Left ventricle myocardium inferior (tissue), 1 donor: ENCODE measurements around the gene CFAP206. TPM values are rescaled to one million over a fixed set of nuclear protein-coding genes. Genes with fewer than 3 reads are reported as not detected.
A peak's percentile ranks its signal among the peaks of the same experiment; 100 is the strongest.

Source experiments
- DNase-seq: peaks from one replicate; pipeline ENCODE4 v3.0.0-alpha.2; 2020
- H3K27ac ChIP-seq: fragments of 200-600 bp; replicated peaks from 2 replicates; pipeline ENCODE4 v1.8.0; 2021
- H3K27me3 ChIP-seq: fragments of 200-600 bp; 2 replicates; pipeline ENCODE4 v1.8.0; 2021; ENCODE audit warnings: low read depth
- H3K36me3 ChIP-seq: fragments of 200-600 bp; 2 replicates; pipeline ENCODE4 v1.8.0; 2021
- H3K4me1 ChIP-seq: fragments of 200-600 bp; 2 replicates; pipeline ENCODE4 v1.8.0; 2021
- H3K4me3 ChIP-seq: fragments of 200-600 bp; 2 replicates; pipeline ENCODE4 v1.8.0; 2021; ENCODE audit warnings: mild to moderate bottlenecking, moderate library complexity
- H3K9me3 ChIP-seq: fragments of 200-600 bp; replicated peaks from 2 replicates; pipeline ENCODE4 v1.8.0; 2021
- intact Hi-C: fragments of 100-400 bp; cut with micrococcal nuclease; formaldehyde crosslinking; loops from one replicate; pipeline ENCODE4 v1.11.0; 2022
- total RNA-seq: library from RNA; stranded (reverse); fragmentation: NEBNext Ultra II Directional; extraction: Animal tissue kit (Norgen Biotek cat#: 25700); gene quantifications from one replicate; pipeline ENCODE4 v1.2.1, GENCODE V29; 2021
- TF ChIP-seq, protein P1 (sequence below): fragments of 200-600 bp; IDR thresholded peaks from 2 replicates; pipeline ENCODE4 v1.8.0; 2021; ENCODE audit warnings: antibody characterized with exemption, mild to moderate bottlenecking, borderline replicate concordance
- donor health status: DM: no; HTN: yes; CAD: no; lungs with severe emphysema.

The CFAP206 gene
- total RNA-seq, 1 donor from 2014 or later = 0.11 TPM

DNA sequence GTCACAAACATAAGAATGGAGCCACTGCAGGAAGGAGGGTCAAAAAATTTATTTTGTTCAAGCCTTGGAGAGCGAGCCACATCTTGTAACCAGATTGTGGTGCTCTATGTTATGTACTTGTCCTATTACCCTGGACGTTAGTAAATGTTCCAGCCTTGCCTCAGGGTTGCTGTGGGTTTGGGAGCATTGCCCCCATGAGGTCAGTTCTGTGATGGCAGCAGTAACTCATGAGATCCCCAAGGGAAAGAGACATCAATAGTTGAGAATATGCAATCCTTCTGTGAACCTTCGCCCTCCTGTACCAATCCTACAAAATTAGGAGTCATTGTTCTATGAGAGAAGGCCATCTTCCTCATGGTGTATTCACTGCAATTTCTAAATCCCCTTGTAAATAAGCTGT lies 16.4 kb upstream of the CFAP206 start:
- TF ChIP-seq, protein P1, sequence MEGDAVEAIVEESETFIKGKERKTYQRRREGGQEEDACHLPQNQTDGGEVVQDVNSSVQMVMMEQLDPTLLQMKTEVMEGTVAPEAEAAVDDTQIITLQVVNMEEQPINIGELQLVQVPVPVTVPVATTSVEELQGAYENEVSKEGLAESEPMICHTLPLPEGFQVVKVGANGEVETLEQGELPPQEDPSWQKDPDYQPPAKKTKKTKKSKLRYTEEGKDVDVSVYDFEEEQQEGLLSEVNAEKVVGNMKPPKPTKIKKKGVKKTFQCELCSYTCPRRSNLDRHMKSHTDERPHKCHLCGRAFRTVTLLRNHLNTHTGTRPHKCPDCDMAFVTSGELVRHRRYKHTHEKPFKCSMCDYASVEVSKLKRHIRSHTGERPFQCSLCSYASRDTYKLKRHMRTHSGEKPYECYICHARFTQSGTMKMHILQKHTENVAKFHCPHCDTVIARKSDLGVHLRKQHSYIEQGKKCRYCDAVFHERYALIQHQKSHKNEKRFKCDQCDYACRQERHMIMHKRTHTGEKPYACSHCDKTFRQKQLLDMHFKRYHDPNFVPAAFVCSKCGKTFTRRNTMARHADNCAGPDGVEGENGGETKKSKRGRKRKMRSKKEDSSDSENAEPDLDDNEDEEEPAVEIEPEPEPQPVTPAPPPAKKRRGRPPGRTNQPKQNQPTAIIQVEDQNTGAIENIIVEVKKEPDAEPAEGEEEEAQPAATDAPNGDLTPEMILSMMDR = peak; percentile 35
- H3K4me1 ChIP-seq = no peaks in the 10 kb centered on the region
- H3K27me3 ChIP-seq = no peaks in the 10 kb centered on the region
- no peak for DNase-seq
- no peaks in the 10 kb centered on the region for H3K36me3 ChIP-seq
- H3K27ac ChIP-seq = no peak overlapping the region
- no peaks in the 10 kb centered on the region for H3K9me3 ChIP-seq
- intact Hi-C loops = no loop called here
- H3K4me3 ChIP-seq = no peak overlapping the region

DNA sequence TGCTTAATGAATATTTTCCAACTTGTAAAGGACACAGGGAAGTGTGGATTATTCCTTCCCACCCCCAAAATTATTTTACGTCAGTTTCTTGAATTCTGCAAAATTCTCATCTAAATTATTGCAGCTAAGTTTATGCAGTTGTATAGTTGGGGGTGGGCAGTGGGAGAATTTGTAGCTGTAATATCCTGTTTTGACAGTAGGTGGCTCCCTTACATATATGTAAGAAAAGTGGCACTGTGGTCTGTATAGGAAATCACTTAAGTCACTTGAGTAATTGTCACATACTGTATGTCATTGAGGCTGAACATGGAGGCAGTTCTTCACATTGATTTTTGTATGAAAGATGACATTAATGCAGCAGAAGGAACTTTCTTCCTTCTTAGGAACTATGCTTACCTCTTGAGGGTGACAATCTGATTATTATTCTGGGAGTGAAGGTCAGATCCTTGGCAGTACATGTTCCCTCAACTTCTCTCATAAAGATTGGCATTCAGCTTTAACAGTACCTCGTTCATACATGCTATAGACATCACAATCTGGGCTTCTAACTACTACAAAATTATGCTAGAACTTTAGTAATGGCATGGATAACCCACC lies 14.6 kb upstream of the CFAP206 start:
- Histone ChIP-seq H3K36me3 (no peaks in the 10 kb centered on the region), H3K9me3 (no peaks in the 10 kb centered on the region), H3K4me3 (no peak overlapping the region), H3K4me1 (no peaks in the 10 kb centered on the region), H3K27ac (no peak overlapping the region), H3K27me3 (no peaks in the 10 kb centered on the region)
- DNase-seq = no peak
- intact Hi-C loops = no loop called here
- TF ChIP-seq, protein P1 = peak; percentile 80

DNA sequence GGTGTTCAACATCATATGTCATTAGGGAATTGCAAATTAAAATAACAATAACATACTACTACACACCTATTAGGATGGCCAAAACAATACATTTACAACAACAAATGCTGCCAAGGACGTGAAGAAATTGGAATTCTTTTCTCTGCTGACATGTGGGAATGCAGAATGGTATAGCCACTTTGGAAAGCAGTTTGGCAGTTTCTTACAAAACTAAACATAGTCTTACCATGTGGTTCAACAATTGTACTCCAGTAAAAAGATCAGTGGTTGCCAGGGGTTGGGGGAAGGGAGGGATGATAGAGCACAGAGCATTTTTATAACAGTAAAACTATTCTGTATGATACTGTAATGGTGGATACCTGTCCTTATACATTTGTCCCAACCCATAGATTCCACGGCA lies 12.3 kb upstream of the CFAP206 start:
- H3K27me3 ChIP-seq = no peaks in the 10 kb centered on the region
- H3K4me1 ChIP-seq = no peaks in the 10 kb centered on the region
- H3K4me3 ChIP-seq = no peak overlapping the region
- H3K36me3 ChIP-seq = no peaks in the 10 kb centered on the region
- no peak for DNase-seq
- intact Hi-C loops = no loop called here
- TF ChIP-seq, protein P1 = no peak
- no peak overlapping the region for H3K27ac ChIP-seq
- no peaks in the 10 kb centered on the region for H3K9me3 ChIP-seq

DNA sequence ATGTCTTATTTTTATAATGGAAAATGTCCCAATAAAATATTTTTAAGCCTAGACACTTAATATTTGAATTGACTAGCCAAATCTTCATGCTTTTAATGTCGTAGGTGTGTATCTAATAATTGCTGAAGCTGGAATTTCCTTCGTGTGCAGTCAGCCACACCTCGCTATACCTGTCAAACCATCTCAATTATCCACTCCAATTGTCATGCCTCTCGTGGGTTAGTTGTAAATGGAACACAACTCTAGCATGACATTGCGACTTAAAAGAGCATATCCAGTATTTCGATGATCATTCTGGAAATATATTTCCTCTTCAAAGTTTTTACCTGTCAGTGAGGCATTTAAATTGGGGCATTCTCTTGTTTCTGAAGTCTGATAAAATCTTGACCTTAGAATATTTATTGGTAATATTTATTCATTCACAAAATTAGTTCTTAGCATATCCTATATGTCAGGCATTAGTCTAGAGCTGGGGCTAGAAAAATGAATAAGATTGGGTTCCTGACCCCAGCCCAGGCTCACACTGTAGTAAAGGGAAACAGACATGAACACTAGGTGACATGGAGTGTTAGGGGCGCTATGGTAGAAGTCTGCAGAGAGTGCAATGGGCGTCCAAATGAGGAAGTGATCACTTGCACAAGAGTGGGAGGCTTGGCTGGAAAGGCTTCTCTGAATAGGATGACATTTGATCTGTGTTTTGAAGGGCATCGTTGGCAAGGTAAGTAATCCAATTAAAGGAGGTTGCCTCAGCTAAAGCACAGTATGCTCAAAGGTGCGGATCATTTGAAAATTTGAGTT lies 11.0 kb upstream of the CFAP206 start:
- TF ChIP-seq, protein P1 = no peak
- H3K27me3 ChIP-seq = no peaks in the 10 kb centered on the region
- no peak overlapping the region for H3K4me3 ChIP-seq
- H3K27ac ChIP-seq = no peak overlapping the region
- intact Hi-C loops = no loop called here
- no peaks in the 10 kb centered on the region for H3K36me3 ChIP-seq
- H3K9me3 ChIP-seq = no peaks in the 10 kb centered on the region
- no peak for DNase-seq
- H3K4me1 ChIP-seq = no peaks in the 10 kb centered on the region

DNA sequence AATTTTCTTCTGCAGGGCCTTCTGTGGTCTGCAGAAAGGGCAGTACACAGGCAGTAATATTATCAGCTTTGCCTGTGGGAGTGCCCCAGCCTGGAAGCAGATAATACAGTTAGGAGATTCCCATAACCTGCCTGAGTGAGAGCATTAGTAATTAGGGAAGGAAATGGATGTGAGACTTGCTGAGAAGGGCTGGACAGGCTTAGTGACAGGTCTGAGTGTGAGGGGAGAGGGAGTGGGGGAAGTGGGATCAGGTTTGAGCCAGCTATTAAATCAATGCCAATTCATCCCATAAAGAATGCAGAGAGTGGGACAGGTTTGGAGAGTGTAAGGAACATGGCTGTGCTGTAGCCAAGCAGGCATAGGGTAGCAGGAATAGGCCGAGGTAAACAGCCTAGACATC lies 10.1 kb upstream of the CFAP206 start:
- no peaks in the 10 kb centered on the region for H3K4me1 ChIP-seq
- H3K27me3 ChIP-seq = no peaks in the 10 kb centered on the region
- DNase-seq = no peak
- TF ChIP-seq, protein P1 = no peak
- H3K27ac ChIP-seq = no peak overlapping the region
- H3K36me3 ChIP-seq = no peaks in the 10 kb centered on the region
- intact Hi-C loops = no loop called here
- H3K4me3 ChIP-seq = no peak overlapping the region
- no peaks in the 10 kb centered on the region for H3K9me3 ChIP-seq
